GM21447 (cell line): Measurements from ENCODE around the gene PIGS.

Source experiments
- ATAC-seq: cut with Tn5 transposase; IDR thresholded peaks from one replicate; pipeline ENCODE4 v1.9.1; 2021; ENCODE audit not compliant: unreplicated experiment

The PIGS gene

DNA sequence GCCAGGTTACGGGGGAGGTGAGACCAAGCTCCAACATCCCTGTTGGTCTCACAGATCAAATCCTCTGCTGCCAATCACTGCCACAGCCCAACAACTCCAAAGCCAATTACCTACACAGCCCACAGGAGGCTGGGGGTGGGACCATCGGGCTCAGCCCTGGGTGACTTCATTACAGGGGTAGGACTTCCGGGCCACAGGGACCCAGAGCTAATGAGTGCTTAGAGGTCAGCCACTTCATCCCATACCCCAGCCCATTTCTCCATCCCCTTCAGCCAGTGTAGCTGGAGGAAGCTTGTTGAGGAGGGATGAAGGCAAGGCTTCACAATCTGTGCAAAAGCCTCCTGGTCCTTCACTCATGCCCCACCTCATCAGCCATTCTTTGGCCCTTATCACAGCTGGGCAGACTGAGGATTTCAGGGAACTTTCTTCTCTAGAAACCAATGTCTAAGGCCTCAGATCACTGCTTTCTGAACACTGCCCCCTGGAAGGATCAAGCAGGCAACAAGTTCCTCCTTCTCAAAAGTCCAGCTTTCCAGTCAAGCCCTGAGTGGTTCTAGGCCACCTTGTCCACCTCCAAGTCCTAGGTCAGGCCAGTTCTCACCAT, 59.4 kb downstream of the PIGS start:
- no peak for ATAC-seq

DNA sequence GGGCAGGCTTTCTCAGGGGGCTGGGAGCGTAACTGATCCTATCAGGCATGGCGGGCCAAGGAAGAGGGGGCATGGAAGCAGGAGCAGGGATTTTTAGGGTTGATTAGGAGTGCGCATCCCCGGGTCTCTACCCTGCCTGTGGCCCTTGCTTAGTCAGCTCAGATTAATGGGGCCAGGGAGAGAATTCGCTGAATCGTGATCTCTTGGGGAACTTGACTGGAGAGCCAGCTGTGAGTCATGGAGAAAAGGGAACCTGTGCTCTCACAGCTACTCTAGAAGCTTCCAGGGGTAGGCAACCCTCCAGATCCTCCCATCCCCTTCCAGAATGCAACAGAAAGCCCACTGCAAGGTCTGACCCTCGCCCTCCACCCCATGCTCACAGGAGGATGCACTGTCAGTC, 61.5 kb downstream of the PIGS start:
- no peak for ATAC-seq

DNA sequence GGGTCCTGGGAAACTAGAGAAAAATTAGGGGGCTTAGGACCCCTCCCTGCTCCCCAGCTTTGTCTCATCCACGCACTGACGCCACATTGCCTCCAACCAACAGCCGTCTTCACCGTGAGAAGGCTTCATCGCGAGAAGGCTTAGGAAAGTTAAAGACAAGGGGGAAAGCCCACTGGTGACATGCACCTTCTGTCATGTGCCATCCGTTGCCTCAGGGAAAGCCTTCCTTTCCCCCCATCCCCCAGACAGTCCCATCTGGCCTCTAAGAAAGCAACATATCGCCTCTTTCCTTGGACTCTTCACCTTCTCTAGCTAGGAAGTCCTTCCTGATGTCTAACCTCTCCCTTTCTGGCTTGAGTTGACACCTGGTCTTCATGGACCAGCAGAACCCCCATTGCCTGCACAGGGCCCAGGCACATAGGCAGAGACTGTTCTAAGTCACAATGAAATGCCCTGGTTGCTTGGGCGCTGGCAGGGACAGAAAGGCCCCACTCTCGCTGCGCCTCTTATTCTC, 63.1 kb downstream of the PIGS start:
- ATAC-seq, result no peak

DNA sequence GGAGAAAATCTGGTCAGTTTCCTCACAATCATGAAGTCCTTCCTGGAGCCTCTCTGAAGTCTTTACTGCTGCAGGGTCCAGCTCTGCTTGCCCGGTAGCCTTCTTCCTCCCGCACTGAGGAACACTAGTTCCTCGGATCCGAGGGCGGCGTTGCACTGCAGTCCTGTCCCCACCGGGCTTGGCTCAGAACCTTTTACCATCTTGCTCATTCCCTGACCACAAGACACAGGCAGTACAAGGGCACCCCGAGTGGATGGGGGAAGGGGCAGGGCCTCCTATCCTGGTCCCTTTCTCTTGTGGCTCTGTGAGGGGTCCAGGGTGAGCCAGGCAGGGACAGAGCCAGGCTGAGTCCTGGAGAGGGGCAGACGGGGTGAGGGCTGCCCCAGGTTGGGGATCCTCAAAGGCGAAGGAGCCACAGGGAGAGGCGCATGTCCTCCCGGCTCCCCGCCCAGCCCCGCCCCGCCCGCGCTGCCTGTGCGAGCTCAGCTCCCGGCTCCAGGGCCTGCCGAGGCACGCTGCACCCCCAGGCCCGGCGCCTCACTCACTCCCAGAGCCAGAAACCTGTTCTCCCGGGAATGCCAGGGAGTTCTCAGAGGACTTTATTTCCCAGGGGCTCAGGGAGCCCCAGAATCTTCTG, 63.6 kb downstream of the PIGS start:
- no peak for ATAC-seq

DNA sequence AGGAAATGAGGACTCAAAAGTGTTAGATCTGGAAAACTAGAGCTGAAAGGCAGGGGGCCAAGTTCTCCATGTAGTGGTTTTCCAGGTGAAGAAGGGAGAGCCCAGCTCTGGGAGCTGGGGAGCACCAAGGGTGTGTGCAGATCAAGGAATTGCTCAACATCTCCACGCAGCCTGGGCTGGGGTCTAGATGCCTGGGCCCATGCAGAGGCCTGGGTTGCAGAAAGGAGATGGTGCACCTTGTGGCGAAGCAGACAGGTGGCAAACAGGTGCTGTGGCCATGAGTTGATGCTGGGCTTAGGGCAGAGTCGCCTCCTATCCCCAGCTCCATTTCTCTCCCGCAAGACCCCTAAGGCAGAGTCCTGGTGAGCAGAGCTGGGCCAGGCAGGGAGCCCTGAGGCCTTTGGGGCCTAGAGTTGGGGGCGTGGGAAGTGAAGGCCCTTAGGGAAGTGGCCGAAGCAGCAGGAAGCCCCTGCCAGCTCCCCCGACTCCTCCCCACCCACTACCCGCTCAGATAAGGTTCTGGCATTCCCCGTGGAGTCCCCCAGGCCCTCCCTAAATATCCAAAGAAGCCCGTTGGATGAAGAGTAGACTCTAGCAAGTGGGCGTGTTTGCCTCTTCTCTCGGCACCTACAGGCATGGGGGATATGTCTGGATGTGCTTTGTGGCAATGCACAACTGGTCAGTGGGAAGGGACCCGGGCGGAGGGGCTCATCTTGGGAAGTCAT, 64.4 kb downstream of the PIGS start:
- no peak for ATAC-seq

DNA sequence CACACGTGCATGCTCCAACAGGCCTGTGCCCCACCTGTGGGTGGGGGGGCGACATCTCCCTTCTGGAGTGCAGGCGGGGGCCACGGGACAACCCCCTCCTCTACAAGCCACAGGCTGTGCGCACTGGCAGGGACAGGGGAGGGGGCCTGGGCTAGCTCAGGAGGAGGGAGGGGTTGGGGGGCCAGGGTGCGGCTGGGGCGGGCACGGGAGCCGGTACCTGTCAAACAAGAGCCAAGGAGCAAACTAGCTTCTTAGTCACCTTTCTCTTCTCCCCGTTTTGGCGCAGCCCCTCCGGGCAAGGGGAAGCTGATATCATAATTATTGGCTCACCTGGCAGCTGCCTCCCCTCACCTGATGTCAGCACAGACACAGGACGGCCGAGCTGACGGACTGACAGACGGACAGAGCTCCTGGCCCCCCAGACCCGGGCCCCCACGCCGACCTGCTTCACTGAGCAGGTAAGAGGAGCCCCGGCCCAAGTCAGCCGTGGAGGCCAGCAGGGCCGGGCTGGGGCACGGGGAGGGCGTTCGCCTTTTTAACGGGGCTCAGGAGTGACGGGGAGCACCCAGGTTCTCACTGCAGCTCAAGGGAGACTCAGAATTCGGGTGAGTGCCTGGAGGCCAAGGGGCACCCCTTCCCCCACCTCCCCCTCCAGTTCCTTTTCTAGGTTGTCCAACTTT, 65.2 kb downstream of the PIGS start, which contains the start of gene FOXN1:
TSS of gene FOXN1 (plus strand) at position 363 of the 680 bp plus-strand sequence. CDS start 17,622 bp downstream, outside the sequence.
- ATAC-seq, result no peak

DNA sequence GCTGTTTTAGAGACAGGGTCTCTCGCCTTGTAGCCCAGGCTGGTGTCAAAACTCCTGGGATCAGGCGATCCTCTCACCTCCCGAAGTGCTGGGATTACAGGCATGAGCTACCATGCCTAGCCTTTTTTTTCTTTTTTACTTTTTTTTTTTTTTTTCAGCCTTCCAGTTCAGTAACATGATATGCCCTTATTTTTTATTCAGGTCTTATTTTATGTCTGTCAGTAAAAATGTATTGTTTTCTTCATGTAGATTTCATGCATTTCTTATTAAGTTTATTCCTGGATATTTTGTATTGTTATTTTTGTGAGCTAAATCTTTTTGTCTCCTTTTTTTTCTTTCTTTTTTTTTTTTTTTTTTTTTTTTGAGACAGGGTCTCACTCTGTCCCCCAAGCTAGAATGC, 67.9 kb downstream of the PIGS start:
- ATAC-seq, result no peak
